H7 (cell line): ENCODE measurements around the gene ALOX5AP. TPM values are rescaled to one million over a fixed set of nuclear protein-coding genes. Genes with fewer than 3 reads are reported as not detected.
A peak's percentile ranks its signal among the peaks of the same experiment; 100 is the strongest.

Experiments used
- DNase-seq: peaks from one replicate; pipeline ENCODE4 v3.0.0; 2012
- H3K27me3 ChIP-seq: 2 replicates; pipeline ENCODE4 v1.6.0; 2011; ENCODE audit warnings: mild to moderate bottlenecking, low read length; ENCODE audit not compliant: control insufficient read depth, insufficient read depth
- H3K36me3 ChIP-seq: replicated peaks from 2 replicates; pipeline ENCODE4 v1.5.1; 2011; ENCODE audit warnings: low read length; ENCODE audit not compliant: control insufficient read depth, insufficient read depth
- H3K4me3 ChIP-seq: 2 replicates; pipeline ENCODE4 v1.5.1; 2011; ENCODE audit warnings: low read depth, mild to moderate bottlenecking, control low read depth, low read length, moderate library complexity; ENCODE audit not compliant: insufficient read depth
- total RNA-seq: library from RNA; depleted of rRNA; stranded (reverse); fragments of >200 nt; shearing (Covaris generic); gene quantifications from 2 replicates; pipeline ENCODE4 v1.2.3, GENCODE V29; 2014

The ALOX5AP gene
- total RNA-seq, 1 experiment from 2014 or later = not detected

DNA sequence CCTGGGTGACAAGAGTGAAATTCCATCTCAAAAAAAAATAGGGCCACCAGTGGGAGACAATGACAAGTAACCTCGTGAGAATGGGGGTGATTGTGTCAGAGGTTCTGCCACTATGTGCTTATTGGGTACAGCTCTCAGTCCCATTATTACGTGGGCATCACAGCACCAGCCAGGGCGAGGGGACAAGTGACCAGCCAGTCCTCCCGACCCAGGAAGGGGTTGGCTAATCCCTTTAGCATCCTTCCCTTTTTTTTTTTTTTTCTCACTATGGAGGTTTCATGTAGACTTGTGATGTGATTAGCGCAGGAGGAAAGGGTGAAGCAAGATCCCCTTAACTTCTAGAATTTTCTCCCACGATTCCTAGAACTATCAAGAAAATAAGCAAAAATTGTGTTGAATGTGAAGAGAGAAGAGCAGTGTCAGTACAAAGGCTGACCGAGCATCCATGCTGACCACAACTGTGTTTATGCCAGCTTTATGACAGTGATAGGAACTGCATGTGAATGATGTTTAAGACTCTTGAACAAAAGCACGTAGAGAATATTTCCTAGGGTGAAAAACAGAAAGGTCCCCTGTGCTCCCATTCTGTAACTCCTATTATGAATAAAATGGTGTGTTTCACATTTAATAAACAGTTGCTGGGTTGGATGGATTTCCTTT, 50.0 kb downstream of the ALOX5AP start:
- Histone ChIP-seq H3K4me3 (no peak overlapping the region), H3K27me3 (no peaks in the 10 kb centered on the region), H3K36me3 (no peaks in the 10 kb centered on the region)
- DNase-seq = no peak

DNA sequence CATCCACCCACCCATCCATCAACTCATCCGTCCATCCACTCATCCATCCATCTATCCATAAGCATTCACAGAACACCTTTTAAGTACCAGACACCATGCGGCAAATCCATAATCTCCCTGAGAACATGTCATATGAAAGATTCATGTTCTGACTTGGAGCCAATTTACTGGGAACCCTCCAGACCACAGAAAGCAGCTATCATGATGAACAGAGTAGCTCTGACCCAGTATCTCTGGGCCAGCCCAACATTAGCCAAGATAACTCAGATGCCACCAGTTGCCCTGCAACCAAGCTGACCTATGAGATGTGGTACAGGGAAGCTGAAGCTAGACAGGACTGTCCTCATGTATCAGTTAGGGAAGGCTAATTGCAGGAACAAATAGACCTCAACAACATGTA, 51.3 kb downstream of the ALOX5AP start:
- Histone ChIP-seq H3K36me3 (no peaks in the 10 kb centered on the region), H3K4me3 (no peak overlapping the region), H3K27me3 (no peaks in the 10 kb centered on the region)
- DNase-seq = no peak

DNA sequence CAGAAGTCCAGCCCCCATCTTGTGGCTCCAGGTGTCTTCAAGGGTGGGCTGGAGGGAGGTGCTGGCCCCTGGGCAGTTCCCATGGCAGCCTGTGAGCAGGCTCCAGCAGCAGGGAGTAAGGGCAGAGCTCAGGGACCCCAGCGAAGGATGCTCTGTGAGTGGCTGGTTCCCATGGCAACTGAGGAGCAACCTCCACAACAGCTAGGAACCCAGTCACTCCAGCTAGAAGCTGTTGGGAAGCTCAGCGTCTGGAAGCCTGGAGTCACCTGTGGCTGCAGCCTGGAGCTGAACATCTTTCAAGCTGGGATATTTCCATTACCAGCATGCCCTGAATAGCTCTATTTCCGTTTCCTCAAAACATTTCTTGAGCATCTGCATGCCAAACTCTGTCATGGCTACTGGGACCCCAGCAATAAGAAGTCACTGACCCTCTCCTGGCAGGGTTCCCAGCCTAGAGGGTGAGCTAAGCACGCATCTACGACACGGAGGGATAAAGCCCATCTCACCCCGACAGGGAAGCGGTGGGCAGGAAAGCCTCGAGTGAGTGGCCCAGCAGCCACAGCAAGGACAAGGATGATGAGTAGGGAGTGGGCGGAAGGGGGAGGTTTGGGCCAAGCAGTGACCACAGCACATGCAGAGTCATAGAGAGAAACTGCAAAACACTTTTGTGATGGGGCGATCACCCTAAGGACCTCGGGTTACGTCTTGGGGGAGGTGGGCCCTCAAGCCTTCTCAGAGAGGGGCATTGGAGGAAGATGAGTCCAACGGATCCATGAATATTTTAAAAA, 52.6 kb downstream of the ALOX5AP start:
- DNase-seq = no peak
- no peak overlapping the region for H3K4me3 ChIP-seq
- no peaks in the 10 kb centered on the region for H3K36me3 ChIP-seq
- H3K27me3 ChIP-seq = no peaks in the 10 kb centered on the region

DNA sequence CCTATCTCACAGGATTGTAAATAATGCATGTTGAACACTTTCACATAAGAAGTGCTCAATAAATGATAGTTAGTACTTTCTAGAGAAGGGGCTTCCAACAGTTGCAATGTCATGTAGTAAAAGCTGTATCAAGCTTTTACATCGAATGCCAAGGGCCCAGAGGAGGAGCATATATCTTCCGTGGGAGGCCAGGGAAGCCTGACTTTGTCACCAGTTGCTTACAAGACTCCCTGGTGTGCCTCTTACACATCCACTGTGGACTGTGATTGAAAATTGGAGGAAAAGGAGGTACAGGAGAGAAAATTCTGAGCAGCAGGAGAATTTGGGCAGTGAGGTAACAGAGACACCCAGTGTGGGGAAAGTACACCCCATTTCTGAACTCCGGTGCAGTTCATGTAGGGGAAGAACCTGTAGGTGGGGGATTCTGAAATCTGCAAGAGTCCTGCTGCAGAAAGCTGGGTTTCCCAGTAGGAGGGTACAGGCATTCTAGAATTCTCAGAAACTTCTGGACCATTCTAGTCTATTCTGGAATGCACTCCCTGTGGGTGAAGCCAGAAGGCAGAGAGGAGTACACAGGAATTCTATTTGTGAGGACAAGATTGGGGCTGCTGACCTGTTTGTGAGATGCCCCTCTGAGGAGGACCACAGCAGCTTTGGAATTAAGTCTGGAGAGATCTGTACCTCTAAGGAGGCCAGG, 54.0 kb downstream of the ALOX5AP start:
- no peaks in the 10 kb centered on the region for H3K36me3 ChIP-seq
- H3K27me3 ChIP-seq = no peaks in the 10 kb centered on the region
- DNase-seq = no peak
- H3K4me3 ChIP-seq = no peak overlapping the region

DNA sequence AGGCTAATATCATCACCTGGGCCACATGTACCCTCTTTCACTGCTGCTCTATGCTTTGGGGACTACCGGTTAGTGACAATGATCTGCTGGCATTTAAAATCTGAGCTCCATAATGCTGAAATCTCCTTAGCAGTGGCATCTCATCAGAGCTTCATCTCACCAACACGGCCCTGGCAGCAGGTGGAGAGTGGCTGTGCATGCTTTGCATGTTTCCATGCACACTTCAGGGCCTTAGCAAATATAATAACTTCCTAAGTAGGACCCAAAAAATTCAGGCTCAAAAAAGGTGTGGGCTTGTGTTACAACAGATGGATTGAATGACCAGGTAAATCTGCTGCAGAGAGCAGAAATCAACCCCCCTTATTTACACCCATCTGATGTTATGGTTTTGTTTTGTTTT, 55.2 kb downstream of the ALOX5AP start:
- Histone ChIP-seq H3K27me3 (no peaks in the 10 kb centered on the region), H3K4me3 (no peak overlapping the region), H3K36me3 (no peaks in the 10 kb centered on the region)
- DNase-seq = no peak

DNA sequence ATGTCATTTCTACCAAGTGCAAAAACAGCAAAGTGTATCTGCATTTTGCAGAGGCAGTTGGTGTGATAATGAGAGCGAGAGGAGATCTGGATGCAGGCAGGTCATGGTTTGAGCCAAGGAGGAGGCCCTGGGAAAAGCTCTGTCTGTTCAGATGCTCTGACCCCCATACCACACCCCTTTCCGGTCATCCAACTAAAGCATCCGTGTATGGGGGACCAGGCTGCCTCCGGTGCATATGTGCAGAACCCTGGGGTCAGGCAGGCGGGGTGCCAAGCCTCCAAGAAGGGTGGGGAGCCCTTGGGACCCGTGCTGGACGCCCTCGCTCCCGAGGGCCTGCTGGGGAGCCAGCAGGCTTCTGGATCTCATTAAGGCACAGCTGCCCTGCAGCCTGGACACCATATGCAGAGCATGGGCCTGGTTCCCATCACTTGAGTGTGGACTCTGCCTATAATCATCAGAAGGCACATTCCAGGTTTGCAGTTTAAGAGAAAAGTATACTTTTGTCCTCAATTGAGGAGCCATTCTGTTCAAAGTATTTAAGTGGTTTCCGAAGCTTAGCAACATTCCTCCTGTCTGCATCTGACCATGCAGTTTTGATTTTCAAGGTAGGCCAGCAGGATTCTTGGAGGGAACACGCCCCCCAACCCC, 56.1 kb downstream of the ALOX5AP start:
- H3K36me3 ChIP-seq = no peaks in the 10 kb centered on the region
- H3K27me3 ChIP-seq = no peaks in the 10 kb centered on the region
- no peak for DNase-seq
- H3K4me3 ChIP-seq = no peak overlapping the region

DNA sequence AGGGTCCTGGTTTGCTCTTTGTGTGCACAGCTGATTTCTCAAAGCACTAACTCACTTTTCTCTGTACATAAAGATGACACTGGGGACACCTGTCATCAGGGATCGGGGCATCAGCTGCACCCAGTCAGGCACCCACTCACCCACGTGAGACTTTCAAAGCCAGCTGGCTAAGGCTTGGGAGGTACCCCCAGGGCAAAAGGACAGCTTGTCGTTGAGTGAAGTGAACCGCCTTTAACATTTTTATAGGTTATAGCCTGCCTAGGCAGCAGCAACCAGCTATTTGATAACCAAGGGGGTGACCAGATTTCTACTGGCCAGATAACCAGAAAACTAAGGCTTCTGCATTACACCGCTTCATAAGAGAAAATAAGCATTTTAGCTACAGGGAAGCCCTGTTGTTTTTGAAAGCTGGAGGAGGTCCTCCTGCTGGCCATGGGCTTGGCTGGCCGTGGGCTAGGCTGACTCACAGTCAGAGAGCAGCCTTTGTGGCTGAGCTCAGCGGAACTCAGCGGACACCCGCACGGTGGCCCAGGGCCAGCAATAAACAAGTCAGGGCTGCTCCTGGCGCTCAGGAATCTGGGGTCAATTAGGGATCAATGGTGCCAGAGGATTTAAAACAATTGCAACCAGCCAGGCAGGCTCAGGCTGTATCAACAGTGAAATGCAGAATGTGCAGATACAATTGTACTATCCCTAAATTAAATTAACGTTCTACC, 57.1 kb downstream of the ALOX5AP start:
- Histone ChIP-seq H3K27me3 (no peaks in the 10 kb centered on the region), H3K4me3 (no peak overlapping the region), H3K36me3 (no peaks in the 10 kb centered on the region)
- peak; percentile 65 for DNase-seq

DNA sequence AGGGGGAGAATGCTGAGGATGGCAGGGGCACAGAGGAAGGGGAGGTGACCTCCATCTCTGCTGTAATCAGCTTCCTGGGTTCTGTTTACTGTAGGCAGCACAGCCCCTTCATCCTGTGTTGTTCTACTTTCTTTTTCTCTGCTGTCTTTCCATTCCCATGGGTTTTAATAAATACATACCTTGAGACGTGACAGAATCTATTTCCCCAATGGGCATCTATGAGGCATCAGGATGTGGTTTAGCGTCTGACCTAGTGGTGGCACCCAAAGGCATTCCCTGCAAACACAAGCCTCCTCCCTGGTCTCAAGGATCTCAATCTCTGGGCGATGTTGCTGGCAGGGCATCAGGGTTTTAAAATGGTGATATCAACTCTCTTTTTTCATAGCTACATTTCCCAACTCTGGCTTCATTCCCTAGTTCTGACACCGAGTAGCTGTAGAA, 60.8 kb downstream of the ALOX5AP start:
- Histone ChIP-seq H3K36me3 (no peaks in the 10 kb centered on the region), H3K27me3 (no peaks in the 10 kb centered on the region), H3K4me3 (no peak overlapping the region)
- no peak for DNase-seq

DNA sequence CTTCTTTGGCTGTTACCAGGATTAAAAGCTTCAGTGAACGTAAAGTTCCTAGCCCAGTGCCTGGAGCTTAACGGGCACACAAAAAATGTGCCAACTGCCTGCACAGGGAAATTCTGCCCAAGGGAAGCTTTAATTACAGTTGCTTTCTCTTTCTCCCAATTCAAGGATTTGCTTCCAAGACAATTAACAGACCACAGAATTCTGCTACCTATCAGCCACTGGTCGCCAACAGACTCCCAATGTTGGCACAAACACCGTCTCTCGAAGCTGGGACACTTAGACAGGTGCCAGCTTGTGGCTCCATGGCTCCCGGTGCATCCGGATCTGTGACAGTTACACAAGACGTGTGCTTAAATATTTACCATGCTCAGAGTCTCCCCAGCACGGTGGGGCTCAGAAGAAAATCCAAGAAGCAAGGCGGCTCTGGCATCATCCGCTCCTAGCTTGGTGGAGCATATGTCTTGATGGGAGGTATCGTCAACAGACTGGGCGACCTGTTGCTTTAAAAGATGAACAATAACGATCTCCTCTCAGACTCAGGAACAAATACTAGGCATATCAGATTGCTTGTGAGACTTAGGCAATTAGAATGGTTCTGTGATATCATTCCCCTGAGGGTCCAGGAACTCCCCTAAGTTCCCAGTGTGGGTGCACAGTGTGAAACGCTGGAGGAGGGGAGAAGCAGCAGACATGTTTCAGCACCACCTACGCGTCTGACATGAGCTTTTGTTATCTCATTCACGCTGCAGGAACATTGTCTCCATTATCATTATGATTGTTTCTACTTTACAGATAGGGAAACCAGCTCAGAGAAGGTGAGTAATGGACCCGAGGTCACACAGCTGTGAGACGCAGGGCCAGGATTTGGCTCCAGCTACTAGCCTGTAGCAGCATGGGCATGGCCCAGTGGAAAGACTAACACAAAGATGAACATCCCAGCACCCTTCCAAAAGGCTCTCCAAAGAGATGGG, 61.6 kb downstream of the ALOX5AP start:
- Histone ChIP-seq H3K27me3 (no peaks in the 10 kb centered on the region), H3K36me3 (no peaks in the 10 kb centered on the region), H3K4me3 (no peak overlapping the region)
- DNase-seq = no peak

DNA sequence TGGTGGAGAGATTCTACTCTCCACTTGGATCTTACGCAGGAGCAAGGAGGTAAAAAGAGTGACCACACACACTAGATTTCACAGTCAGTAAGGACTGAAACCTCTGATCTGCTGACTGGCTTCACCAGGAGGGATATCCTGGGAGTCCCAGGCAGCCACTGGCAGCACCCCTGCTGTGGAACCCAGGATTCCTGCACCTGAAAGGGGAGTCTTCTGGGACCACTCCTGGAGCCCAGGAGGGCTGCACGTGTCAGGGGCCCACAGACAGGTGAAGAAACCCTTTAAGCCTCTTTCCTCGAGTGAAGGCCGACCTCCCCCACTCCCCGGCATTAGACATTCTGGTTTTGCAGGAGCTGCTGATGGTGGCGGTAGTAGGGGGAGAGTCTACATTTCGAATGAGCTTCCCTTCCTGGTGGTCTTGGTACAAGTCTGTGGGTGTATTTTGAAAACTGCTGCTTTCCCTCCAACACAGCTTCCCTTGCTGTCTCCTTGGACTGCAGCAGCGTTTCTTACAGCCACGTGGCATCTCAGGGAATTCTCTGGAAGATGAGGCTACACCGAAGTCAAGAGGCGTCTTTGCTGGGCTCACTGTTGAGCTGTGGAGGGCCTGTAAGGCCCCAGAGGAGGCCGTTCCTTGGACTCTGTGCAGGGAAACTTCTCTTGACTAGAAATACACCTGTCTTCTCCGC, 62.6 kb downstream of the ALOX5AP start:
- Histone ChIP-seq H3K36me3 (no peaks in the 10 kb centered on the region), H3K27me3 (no peaks in the 10 kb centered on the region), H3K4me3 (no peak overlapping the region)
- DNase-seq = no peak

DNA sequence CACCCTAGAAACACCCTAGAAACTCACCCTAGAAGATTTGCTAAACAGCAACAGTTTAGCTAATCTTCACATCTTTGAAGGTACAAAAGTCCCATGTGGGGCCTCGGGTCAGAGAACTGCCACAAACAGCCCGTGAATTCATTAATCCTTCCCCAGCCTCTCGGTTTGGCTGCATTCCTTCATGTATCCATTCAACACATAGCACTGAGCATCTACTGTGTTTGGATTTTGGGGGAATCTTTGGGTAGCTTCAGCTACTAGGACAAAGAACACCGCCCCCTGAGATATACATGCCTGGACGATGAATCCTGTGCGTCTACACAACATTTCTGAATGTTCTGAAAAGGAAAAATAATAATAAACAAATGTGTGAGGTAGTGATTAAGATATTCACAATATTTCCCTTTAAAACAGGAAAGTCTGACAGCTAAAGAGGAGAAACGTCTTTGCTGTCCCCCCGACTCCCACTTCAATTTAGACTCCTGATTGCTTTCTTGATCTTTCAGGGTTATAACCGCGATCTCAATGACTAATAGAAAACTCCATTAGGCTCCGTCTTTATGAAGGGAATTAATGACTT, 63.5 kb downstream of the ALOX5AP start:
- Histone ChIP-seq H3K27me3 (no peaks in the 10 kb centered on the region), H3K4me3 (no peak overlapping the region), H3K36me3 (no peaks in the 10 kb centered on the region)
- no peak for DNase-seq

DNA sequence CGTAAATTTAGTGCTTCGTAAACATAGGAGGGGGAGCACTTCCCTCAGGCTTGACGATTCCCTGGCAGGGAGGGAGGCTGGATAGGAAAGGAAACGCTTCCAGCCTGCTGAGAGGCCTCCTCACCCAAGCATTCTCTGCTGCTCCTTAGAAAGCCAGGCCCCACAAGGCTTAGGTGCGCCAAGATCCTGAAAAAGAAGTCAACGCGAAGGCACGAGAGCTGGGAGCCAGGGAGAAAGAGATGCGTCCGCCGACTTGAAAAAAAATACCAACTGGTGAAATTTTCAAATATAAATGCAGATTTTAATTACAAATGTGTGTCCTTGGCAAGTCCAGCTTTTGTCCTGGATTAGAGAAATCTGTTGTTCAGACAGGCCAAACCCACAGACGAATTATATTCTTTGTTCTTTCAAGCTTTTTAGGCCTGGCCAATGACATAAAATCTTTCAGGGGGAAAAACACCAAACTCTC, 64.0 kb downstream of the ALOX5AP start:
- no peak overlapping the region for H3K4me3 ChIP-seq
- no peak for DNase-seq

More for the DNA sequence above, 64.0 kb downstream of the ALOX5AP start:
- Histone ChIP-seq H3K36me3 (no peaks in the 10 kb centered on the region), H3K27me3 (no peaks in the 10 kb centered on the region)
